A549 (cell line): ENCODE data around the gene SRI. TPM values are rescaled to one million over a fixed set of nuclear protein-coding genes. Genes with fewer than 3 reads are reported as not detected.

ENCODE experiments used
- ATAC-seq, 2 experiments: fragments of 200-7000 bp in 1 of 2; fragments of >200 bp in 1 of 2; cut with Nextera tagmentation in 1 of 2; cut with Tn5 transposase in 1 of 2; 3 replicates each; pipeline versions ENCODE4 v1.8.0 to v1.9.1; 2018 to 2020; ENCODE audit warnings: mild to moderate bottlenecking in 1 of 2, moderate library complexity in 1 of 2
- CTCF ChIA-PET: fragments of 300-600 bp; sonication (Branson Sonifier 250); formaldehyde crosslinking; extraction: SDS; loops from one replicate; lab custom pipeline; 2021; ENCODE audit warnings: antibody characterized with exemption, inconsistent platforms; lab: Yijun Ruan, JAX
- POLR2A ChIA-PET: fragments of 350-600 bp; formaldehyde crosslinking; extraction: SDS; loops from one replicate; lab custom pipeline; 2021; ENCODE audit warnings: antibody characterized with exemption, inconsistent platforms; lab: Yijun Ruan, JAX
- DNase-seq, 2 experiments: peaks; one replicate each; pipeline versions ENCODE4 v3.0.0 to v3.0.0-alpha.2; 2011 to 2016; ENCODE audit warnings: low read depth in 1 of 2, low spot score in 1 of 2
- FAIRE-seq: peaks from 2 replicates; lab custom pipeline; 2011; peaks lifted over from hg19 to GRCh38; lab: Jason Lieb, UNC
- H3K27ac ChIP-seq, 2 experiments: fragments of >200 bp; sonication (Bioruptor Twin); formaldehyde crosslinking; 3 replicates each; pipeline ENCODE4 v1.5.1; 2016 to 2017
- H3K4me1 ChIP-seq: fragments of >200 bp; sonication (Bioruptor Twin); formaldehyde crosslinking; 3 replicates; pipeline ENCODE4 v1.6.1; 2016
- H3K4me2 ChIP-seq: fragments of >200 bp; sonication (Bioruptor Twin); formaldehyde crosslinking; 3 replicates; pipeline ENCODE4 v1.6.1; 2016
- H3K4me3 ChIP-seq: fragments of >200 bp; sonication (Bioruptor Twin); formaldehyde crosslinking; 3 replicates; pipeline ENCODE4 v1.5.1; 2016
- H3K9me3 ChIP-seq: fragments of >200 bp; sonication (Bioruptor Twin); formaldehyde crosslinking; 3 replicates; pipeline ENCODE4 v1.6.1; 2016
- BCL3 ChIP-seq: fragments of >200 bp; sonication (Bioruptor Twin); formaldehyde crosslinking; IDR thresholded peaks from 3 replicates; pipeline ENCODE4 v1.6.1; 2016
- CBX8 ChIP-seq: fragments of 200-600 bp; sonication (generic); IDR thresholded peaks from 2 replicates; pipeline ENCODE4 v1.6.1; 2016
- EHMT2 ChIP-seq: fragments of 200-600 bp; sonication (generic); IDR thresholded peaks from 2 replicates; pipeline ENCODE4 v1.6.1; 2016; ENCODE audit warnings: antibody characterized with exemption, low read depth, mild to moderate bottlenecking, moderate library complexity
- EP300 ChIP-seq, 2 experiments: fragments of >200 bp; sonication (Bioruptor Twin); formaldehyde crosslinking; IDR thresholded peaks; 2 replicates in 1 of 2; 3 replicates in 1 of 2; pipeline ENCODE4 v1.6.1; 2016 to 2017
- ESRRA ChIP-seq: fragments of 150-350 bp; IDR thresholded peaks from 2 replicates; pipeline ENCODE4 v1.6.1; 2014; ENCODE audit warnings: mild to moderate bottlenecking, low read length, borderline replicate concordance
- FOSB ChIP-seq: fragments of 250-450 bp; sonication (Bioruptor Pico); IDR thresholded peaks from 2 replicates; pipeline ENCODE4 v1.5.0; 2020; ENCODE audit warnings: mild to moderate bottlenecking, moderate library complexity
- HDAC2 ChIP-seq: fragments of 200-600 bp; sonication (generic); IDR thresholded peaks from 2 replicates; pipeline ENCODE4 v1.6.1; 2016
- HOXB13 ChIP-seq: fragments of 250-450 bp; sonication (Bioruptor Pico); IDR thresholded peaks from 2 replicates; pipeline ENCODE4 v1.5.0; 2020; ENCODE audit warnings: low read depth, mild to moderate bottlenecking, moderate library complexity
- HOXB5 ChIP-seq: fragments of 250-450 bp; sonication (Bioruptor Pico); IDR thresholded peaks from 2 replicates; pipeline ENCODE4 v1.5.0; 2020; ENCODE audit warnings: mild to moderate bottlenecking, moderate library complexity
- JUN ChIP-seq, 2 experiments: fragments of >200 bp; sonication (Bioruptor Twin); formaldehyde crosslinking; IDR thresholded peaks; 2 replicates in 1 of 2; 3 replicates in 1 of 2; pipeline ENCODE4 v1.6.1; 2016 to 2017
- KDM1A ChIP-seq: fragments of 200-600 bp; sonication (generic); IDR thresholded peaks from 2 replicates; pipeline ENCODE4 v1.6.1; 2016; ENCODE audit warnings: low read depth, mild to moderate bottlenecking
- KDM5A ChIP-seq: fragments of 200-600 bp; sonication (generic); IDR thresholded peaks from 2 replicates; pipeline ENCODE4 v1.6.1; 2016; ENCODE audit warnings: antibody characterized with exemption, mild to moderate bottlenecking
- MAFK ChIP-seq: fragments of 450-650 bp; IDR thresholded peaks from 2 replicates; pipeline ENCODE4 v1.6.1; 2014; ENCODE audit not compliant: partially characterized antibody
- NR3C1 ChIP-seq: fragments of >200 bp; sonication (Bioruptor Twin); formaldehyde crosslinking; IDR thresholded peaks from 3 replicates; pipeline ENCODE4 v1.6.1; 2017
- PHF8 ChIP-seq: fragments of 200-600 bp; sonication (generic); IDR thresholded peaks from 2 replicates; pipeline ENCODE4 v1.6.1; 2016; ENCODE audit warnings: low read depth, mild to moderate bottlenecking, antibody characterized with exemption, moderate library complexity, borderline replicate concordance
- POLR2A ChIP-seq: IDR thresholded peaks from 2 replicates; pipeline ENCODE4 v1.6.1; 2012; ENCODE audit warnings: mild to moderate bottlenecking, low read length
- POLR2AphosphoS2 ChIP-seq: conservative IDR thresholded peaks from 2 replicates; pipeline ENCODE4 v1.6.1; 2012; ENCODE audit warnings: low read length, improper control_type of control experiment, inconsistent platforms
- RARB ChIP-seq: fragments of 250-450 bp; sonication (Bioruptor Pico); IDR thresholded peaks from 2 replicates; pipeline ENCODE4 v1.8.0; 2021; ENCODE audit warnings: mild to moderate bottlenecking, moderate library complexity
- RFX5 ChIP-seq: fragments of 450-650 bp; IDR thresholded peaks from 2 replicates; pipeline ENCODE4 v1.7.1; 2014; ENCODE audit warnings: antibody characterized with exemption, mild to moderate bottlenecking, moderate library complexity
- SMC3 ChIP-seq: fragments of >200 bp; sonication (Bioruptor Twin); formaldehyde crosslinking; IDR thresholded peaks from 3 replicates; pipeline ENCODE4 v1.6.1; 2018; ENCODE audit warnings: inconsistent platforms
- TP53 ChIP-seq: fragments of 250-450 bp; sonication (Bioruptor Pico); IDR thresholded peaks from 2 replicates; pipeline ENCODE4 v1.5.0; 2021; ENCODE audit warnings: mild to moderate bottlenecking, moderate library complexity
- ZC3H11A ChIP-seq: fragments of 450-650 bp; IDR thresholded peaks from 2 replicates; pipeline ENCODE4 v1.6.1; 2014; ENCODE audit warnings: antibody characterized with exemption, mild to moderate bottlenecking
- ZFP36 ChIP-seq: fragments of 450-650 bp; IDR thresholded peaks from 2 replicates; pipeline ENCODE4 v1.6.1; 2014; ENCODE audit warnings: borderline replicate concordance; ENCODE audit not compliant: partially characterized antibody
- ZNF302 ChIP-seq: fragments of 250-450 bp; sonication (Bioruptor Pico); IDR thresholded peaks from 2 replicates; pipeline ENCODE4 v1.9.0; 2021; ENCODE audit warnings: inconsistent platforms, mild to moderate bottlenecking, moderate library complexity
- ZSCAN20 ChIP-seq: fragments of 250-450 bp; sonication (Bioruptor Pico); IDR thresholded peaks from 2 replicates; pipeline ENCODE4 v1.8.0; 2022; ENCODE audit warnings: mild to moderate bottlenecking, moderate library complexity
- WGBS: methylation state at CpG from one replicate; pipeline ENCODE4 v1.1.6; 2017; ENCODE audit errors: missing lambda C conversion rate; 5-methylcytosine and 5-hydroxymethylcytosine counted together
- polyA plus RNA-seq, 4 experiments: library from polyadenylated mRNA; depleted of rRNA in 3 of 4; stranded (reverse); fragments of >200 nt; fragmentation: RNase III in 1 of 4; extraction: RNeasy Plus Mini Kit Qiagen cat#74134 plus additional on column Dnase treatment in 1 of 4; gene quantifications; 2 replicates in 3 of 4; 3 replicates in 1 of 4; pipeline ENCODE4 v1.2.3, GENCODE V29; 2011 to 2017
- TF ChIP-seq, protein P1 (sequence below): fragments of 450-650 bp; IDR thresholded peaks from 2 replicates; pipeline ENCODE4 v1.6.1; 2014; ENCODE audit warnings: antibody characterized with exemption
- TF ChIP-seq, protein P2 (sequence below): fragments of 150-350 bp; IDR thresholded peaks from 2 replicates; pipeline ENCODE4 v1.6.1; 2014; ENCODE audit warnings: low read depth, mild to moderate bottlenecking, low read length
- TF ChIP-seq, protein P3 (sequence below): fragments of >200 bp; sonication (Bioruptor Twin); formaldehyde crosslinking; IDR thresholded peaks from 2 replicates; pipeline ENCODE4 v1.6.1; 2016

Gene SRI
- polyA plus RNA-seq, 2 of the 4 experiments (the other 2 are of a cell fraction), result 87.2 to 164 TPM

DNA sequence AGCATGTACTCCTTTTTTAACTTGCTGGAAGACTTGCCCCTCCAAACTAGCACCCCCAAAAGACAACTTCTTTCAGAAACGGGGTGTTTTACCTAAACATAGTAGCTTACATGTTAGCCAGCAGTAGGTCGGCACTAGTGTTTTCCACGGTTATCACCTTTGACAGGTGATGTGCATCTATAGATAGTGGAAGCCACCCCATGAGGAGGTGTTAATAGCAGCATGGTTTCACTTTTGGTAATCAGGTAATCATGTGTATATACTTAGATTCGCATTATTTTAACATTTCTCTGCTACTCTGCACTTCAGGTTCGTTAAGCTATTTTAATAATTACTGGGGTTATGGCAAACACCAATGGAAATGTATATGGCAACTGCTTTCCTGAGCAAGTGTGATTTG is 17.6 kb downstream of the SRI start:
- Histone ChIP-seq H3K4me3 (no peak overlapping the region), H3K4me1 (no peaks in the 10 kb centered on the region), H3K27ac (no peak overlapping the region)
- FAIRE-seq, result no peak
- ChIA-PET POLR2A (interaction anchor here (1.4 kb wide), 1 partner anchor 25 kb away, joined by 3 read pairs; no protein-coding TSS in a partner anchor), CTCF (no interaction called here)
- 85% methylated on average over 5 of the region's 5 CpGs for WGBS
- TF ChIP-seq KDM5A (no peak), POLR2AphosphoS2 (no peak), RFX5 (no peak), EHMT2 (no peak), HDAC2 (no peak), KDM1A (no peak), EP300 (IDR thresholded peaks at IDR 0.05) (no peak), HOXB13 (CRISPR knock-in tag) (no peak), ESRRA (no peak), HOXB5 (CRISPR knock-in tag) (no peak)
- TF ChIP-seq, all 56 proteins: peak for 0
- DNase-seq (no peak), ATAC-seq (no peak)
- no peaks in the 10 kb centered on the region for H3K9me3 ChIP-seq
- H3K4me2 ChIP-seq, result no peak overlapping the region

DNA sequence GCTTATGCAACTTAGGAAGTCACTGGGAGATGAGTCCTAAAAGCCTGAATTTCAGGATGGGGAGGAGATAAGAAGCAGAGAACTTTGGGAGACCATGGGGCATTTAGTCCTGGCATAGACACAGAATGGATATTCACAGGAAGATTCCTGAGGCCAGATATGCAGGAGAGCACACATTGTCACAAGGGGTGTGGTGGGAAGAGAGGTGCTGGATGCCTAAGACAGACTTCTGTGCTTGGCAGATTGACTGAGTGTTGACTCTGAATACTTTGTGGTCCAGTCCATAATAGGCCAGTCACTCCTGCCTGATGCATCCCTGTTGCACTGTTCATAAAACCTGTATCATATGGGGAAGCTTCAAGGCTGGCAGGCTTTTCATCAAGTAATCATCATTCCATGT is 18.5 kb downstream of the SRI start:
- no peaks in the 10 kb centered on the region for H3K4me1 ChIP-seq
- ChIA-PET CTCF (no interaction called here), POLR2A (interaction anchor here (1.1 kb wide), 1 partner anchor 9 kb away, joined by 3 read pairs; no protein-coding TSS in a partner anchor)
- no peaks in the 10 kb centered on the region for H3K9me3 ChIP-seq
- no peak overlapping the region for H3K4me3 ChIP-seq
- no peak overlapping the region for H3K4me2 ChIP-seq
- TF ChIP-seq JUN (IDR thresholded peaks at IDR 0.05) (no peak), CBX8 (no peak), SMC3 (no peak)
- TF ChIP-seq, protein P1, sequence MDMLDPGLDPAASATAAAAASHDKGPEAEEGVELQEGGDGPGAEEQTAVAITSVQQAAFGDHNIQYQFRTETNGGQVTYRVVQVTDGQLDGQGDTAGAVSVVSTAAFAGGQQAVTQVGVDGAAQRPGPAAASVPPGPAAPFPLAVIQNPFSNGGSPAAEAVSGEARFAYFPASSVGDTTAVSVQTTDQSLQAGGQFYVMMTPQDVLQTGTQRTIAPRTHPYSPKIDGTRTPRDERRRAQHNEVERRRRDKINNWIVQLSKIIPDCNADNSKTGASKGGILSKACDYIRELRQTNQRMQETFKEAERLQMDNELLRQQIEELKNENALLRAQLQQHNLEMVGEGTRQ, result no peak
- TF ChIP-seq, protein P2, sequence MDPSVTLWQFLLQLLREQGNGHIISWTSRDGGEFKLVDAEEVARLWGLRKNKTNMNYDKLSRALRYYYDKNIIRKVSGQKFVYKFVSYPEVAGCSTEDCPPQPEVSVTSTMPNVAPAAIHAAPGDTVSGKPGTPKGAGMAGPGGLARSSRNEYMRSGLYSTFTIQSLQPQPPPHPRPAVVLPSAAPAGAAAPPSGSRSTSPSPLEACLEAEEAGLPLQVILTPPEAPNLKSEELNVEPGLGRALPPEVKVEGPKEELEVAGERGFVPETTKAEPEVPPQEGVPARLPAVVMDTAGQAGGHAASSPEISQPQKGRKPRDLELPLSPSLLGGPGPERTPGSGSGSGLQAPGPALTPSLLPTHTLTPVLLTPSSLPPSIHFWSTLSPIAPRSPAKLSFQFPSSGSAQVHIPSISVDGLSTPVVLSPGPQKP, result no peak
- TF ChIP-seq, protein P3, sequence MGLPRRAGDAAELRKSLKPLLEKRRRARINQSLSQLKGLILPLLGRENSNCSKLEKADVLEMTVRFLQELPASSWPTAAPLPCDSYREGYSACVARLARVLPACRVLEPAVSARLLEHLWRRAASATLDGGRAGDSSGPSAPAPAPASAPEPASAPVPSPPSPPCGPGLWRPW, result no peak
- FAIRE-seq (no peak), ATAC-seq (peak in 1 of 2 experiments; percentile 37; a peak in 2 of 6 replicates), DNase-seq (no peak)
- no peak overlapping the region for H3K27ac ChIP-seq

DNA sequence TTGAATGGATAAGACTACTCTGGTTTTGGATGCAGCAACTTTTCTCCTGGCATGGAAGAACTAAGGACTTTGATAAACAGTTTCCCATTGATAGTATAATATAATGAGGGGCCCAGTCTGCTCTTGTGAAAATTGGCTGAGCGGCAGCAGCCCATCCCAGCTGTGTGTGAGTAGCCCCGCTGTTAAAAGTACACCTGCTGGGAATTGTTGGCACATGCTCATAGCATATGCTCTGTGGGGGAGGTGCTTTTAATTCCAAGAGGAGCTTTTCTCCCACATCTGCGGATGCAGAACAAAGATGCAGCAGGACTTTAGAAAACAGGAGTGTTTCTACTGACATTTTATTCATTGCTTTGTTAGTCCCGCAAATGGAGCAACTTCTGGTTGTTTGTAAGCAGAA is 19.0 kb downstream of the SRI start:
- POLR2A ChIA-PET, result interaction anchor here (1.1 kb wide), 1 partner anchor 10 kb away, joined by 3 read pairs; no protein-coding TSS in a partner anchor
- no peak for TF ChIP-seq SMC3
- no peak for TF ChIP-seq NR3C1
- no peak for TF ChIP-seq POLR2A
- no peak for TF ChIP-seq KDM1A
- TF ChIP-seq, protein P2, result no peak
- TF ChIP-seq MAFK, result no peak
- no peak for TF ChIP-seq ZNF302 (CRISPR knock-in tag)
- no peak for TF ChIP-seq EP300 (IDR thresholded peaks at IDR 0.05)
- no peak for TF ChIP-seq FOSB (CRISPR knock-in tag)
- no peak for TF ChIP-seq TP53 (CRISPR knock-in tag)
- TF ChIP-seq HOXB13 (CRISPR knock-in tag), result no peak
- TF ChIP-seq ZFP36, result no peak
- TF ChIP-seq PHF8, result no peak
- no peak for TF ChIP-seq BCL3
- TF ChIP-seq ZC3H11A, result no peak
- no peak for TF ChIP-seq ZSCAN20 (CRISPR knock-in tag)
- no peak for TF ChIP-seq RARB (CRISPR knock-in tag)
- Histone ChIP-seq H3K27ac (no peak overlapping the region), H3K9me3 (no peaks in the 10 kb centered on the region), H3K4me2 (no peak overlapping the region), H3K4me1 (no peaks in the 10 kb centered on the region), H3K4me3 (no peak overlapping the region)
- CTCF ChIA-PET, result no interaction called here
- 93% methylated on average over 4 of the region's 4 CpGs for WGBS
- ATAC-seq, result no peak
- no peak for FAIRE-seq
- no peak for DNase-seq
